GM18867 (cell line): ENCODE results near the gene ITPR1.

ENCODE experiments used
- ATAC-seq: cut with Tn5 transposase; IDR thresholded peaks from one replicate; pipeline ENCODE4 v1.9.1; 2021; ENCODE audit warnings: mild to moderate bottlenecking, moderate library complexity; ENCODE audit not compliant: unreplicated experiment

The ITPR1 gene

GRCh38 chr3:4837374-4837930 is 344.3 kb downstream of the ITPR1 start:
- no peak for ATAC-seq

GRCh38 chr3:4838621-4839022 is 345.5 kb downstream of the ITPR1 start:
- ATAC-seq = peak; percentile 82

- no peak for ATAC-seq
Measured at GRCh38 chr3:4839278-4839677, 346.1 kb downstream of the ITPR1 start.

GRCh38 chr3:4841225-4841624 is 348.1 kb downstream of the ITPR1 start:
- ATAC-seq = no peak

- no peak for ATAC-seq
Measured at GRCh38 chr3:4841776-4842440, 348.8 kb downstream of the ITPR1 start.

- no peak for ATAC-seq
Measured at GRCh38 chr3:4843619-4844018, 350.5 kb downstream of the ITPR1 start.

- peak; percentile 70 for ATAC-seq
Measured at GRCh38 chr3:4845882-4846281, 352.7 kb downstream of the ITPR1 start.

GRCh38 chr3:4846543-4846942 is 353.4 kb downstream of the ITPR1 start:
- no peak for ATAC-seq

- ATAC-seq = no peak
Measured at GRCh38 chr3:4848176-4848825, 355.2 kb downstream of the ITPR1 start.

- no peak for ATAC-seq
Measured at GRCh38 chr3:4849136-4849535, 356.0 kb downstream of the ITPR1 start.

GRCh38 chr3:4849739-4850138 is 356.6 kb downstream of the ITPR1 start:
- no peak for ATAC-seq

GRCh38 chr3:4850211-4850927 is 357.2 kb downstream of the ITPR1 start:
- ATAC-seq = peak; percentile 61

GRCh38 chr3:4850928-4851265 is 357.7 kb downstream of the ITPR1 start:
- ATAC-seq = peak; percentile 56

- ATAC-seq = no peak
Measured at GRCh38 chr3:4852780-4853748, 359.9 kb downstream of the ITPR1 start.

GRCh38 chr3:4853749-4854140 is 360.6 kb downstream of the ITPR1 start:
- ATAC-seq = no peak

GRCh38 chr3:4855676-4856075 is 362.5 kb downstream of the ITPR1 start:
- no peak for ATAC-seq

GRCh38 chr3:4856136-4856535 is 363.0 kb downstream of the ITPR1 start:
- no peak for ATAC-seq

- no peak for ATAC-seq
Measured at GRCh38 chr3:4856564-4856963, 363.4 kb downstream of the ITPR1 start.

- no peak for ATAC-seq
Measured at GRCh38 chr3:4856986-4857385, 363.8 kb downstream of the ITPR1 start.

GRCh38 chr3:4859788-4860187 is 366.6 kb downstream of the ITPR1 start:
- ATAC-seq = no peak

GRCh38 chr3:4862973-4863372 is 369.8 kb downstream of the ITPR1 start:
- no peak for ATAC-seq
